K562 (cell line): Measurements from ENCODE around the gene SLC16A2. TPM values are rescaled to one million over a fixed set of nuclear protein-coding genes. Genes with fewer than 3 reads are reported as not detected.

ENCODE experiments used
- ATAC-seq: fragments of 200-7000 bp; cut with Tn5 transposase; 3 replicates; pipeline ENCODE4 v1.9.1; 2020; ENCODE audit warnings: moderate library complexity
- BruUV-seq: library from RNA; stranded (reverse); fragments of 400-500 nt; replicated peaks from 2 replicates; lab custom pipeline; 2021; lab: Mats Ljungman, UMichigan
- CTCF ChIA-PET: fragments of 300-600 bp; formaldehyde crosslinking; extraction: SDS; loops from one replicate; lab custom pipeline; 2021; ENCODE audit warnings: low intra/inter-chr PET ratio; lab: Yijun Ruan, JAX
- POLR2A ChIA-PET: fragments of 300-600, 350-650 bp; sonication (Branson Sonifier 250); formaldehyde crosslinking; extraction: SDS; loops from one replicate; lab custom pipeline; 2021; ENCODE audit warnings: antibody characterized with exemption, inconsistent platforms; lab: Yijun Ruan, JAX
- DNase-seq, 4 experiments: peaks; one replicate each; pipeline versions ENCODE4 v3.0.0 to v3.0.0-alpha.2; 2011 to 2018; ENCODE audit warnings: low spot score in 3 of 4, mixed read lengths in 3 of 4; ENCODE audit errors: extremely low read depth in 1 of 4
- FAIRE-seq: peaks from 2 replicates; lab custom pipeline; 2011; peaks lifted over from hg19 to GRCh38; lab: Jason Lieb, UNC
- H2AFZ ChIP-seq: 2 replicates; pipeline ENCODE4 v1.6.0; 2011; ENCODE audit warnings: low read depth, low read length, control low read depth, inconsistent platforms
- H3K27ac ChIP-seq: fragments of 200-600 bp; 3 replicates; pipeline ENCODE4 v1.8.0; 2011; ENCODE audit warnings: low read depth, mild to moderate bottlenecking, control low read depth, inconsistent platforms, low read length, moderate library complexity, mixed read lengths; ENCODE audit errors: extremely low read depth
- H3K27me3 ChIP-seq, 2 experiments: fragments of 300-600 bp in 1 of 2; 2 replicates in 1 of 2; 3 replicates in 1 of 2; pipeline versions ENCODE4 v1.6.0 to v1.8.0; 2011; ENCODE audit warnings: inconsistent platforms in 2 of 2, low read length in 2 of 2, mild to moderate bottlenecking in 1 of 2, mixed read lengths in 1 of 2, moderate library complexity in 1 of 2; ENCODE audit not compliant: control insufficient read depth in 2 of 2, insufficient read depth in 2 of 2
- H3K36me3 ChIP-seq: fragments of 300-600 bp; 3 replicates; pipeline ENCODE4 v1.8.0; 2011; ENCODE audit warnings: mild to moderate bottlenecking, low read length, inconsistent platforms; ENCODE audit not compliant: control insufficient read depth, insufficient read depth
- H3K4me1 ChIP-seq, 2 experiments: fragments of 200-600 bp in 1 of 2; replicated peaks in 1 of 2; 2 replicates in 1 of 2; 3 replicates in 1 of 2; pipeline versions ENCODE4 v1.5.1 to v1.8.0; 2011; ENCODE audit warnings: inconsistent platforms in 2 of 2, low read length in 2 of 2, mild to moderate bottlenecking in 1 of 2, mixed read lengths in 1 of 2, moderate library complexity in 1 of 2; ENCODE audit not compliant: control insufficient read depth in 2 of 2, insufficient read depth in 2 of 2
- H3K4me2 ChIP-seq: 2 replicates; pipeline ENCODE4 v1.6.1; 2011; ENCODE audit warnings: low read length, control low read depth, inconsistent platforms, mixed read lengths; ENCODE audit not compliant: insufficient read depth
- H3K4me3 ChIP-seq: fragments of 200-600 bp; sonication (generic), shearing (Covaris generic); 2 replicates; pipeline ENCODE4 v1.5.1; 2016; ENCODE audit warnings: control low read depth, inconsistent platforms
- H3K79me2 ChIP-seq: fragments of 200-600 bp; 3 replicates; pipeline ENCODE4 v1.8.0; 2011; ENCODE audit warnings: low read length, inconsistent platforms; ENCODE audit not compliant: control insufficient read depth, insufficient read depth
- H3K9ac ChIP-seq, 2 experiments: 2 replicates each; pipeline versions ENCODE4 v1.6.0 to v1.6.1; 2011; ENCODE audit warnings: low read depth in 2 of 2, low read length in 2 of 2, control low read depth in 1 of 2, inconsistent platforms in 1 of 2, mild to moderate bottlenecking in 1 of 2, mixed read lengths in 1 of 2; ENCODE audit not compliant: insufficient read depth in 1 of 2
- H3K9me1 ChIP-seq: one replicate; pipeline ENCODE4 v1.6.0; 2011; ENCODE audit warnings: inconsistent platforms, mild to moderate bottlenecking, low read length, moderate library complexity; ENCODE audit not compliant: control insufficient read depth, insufficient read depth
- H3K9me3 ChIP-seq: replicated peaks from 2 replicates; pipeline ENCODE4 v1.5.1; 2011; ENCODE audit warnings: low read depth, low read length, inconsistent platforms; ENCODE audit not compliant: control insufficient read depth, insufficient read depth
- H4K20me1 ChIP-seq: replicated peaks from 2 replicates; pipeline ENCODE4 v1.6.1; 2011; ENCODE audit warnings: low read length, inconsistent platforms, mixed read lengths; ENCODE audit not compliant: control insufficient read depth, insufficient read depth
- HDAC3 ChIP-seq: fragments of 450-650 bp; IDR thresholded peaks from 2 replicates; pipeline ENCODE4 v1.6.1; 2018; ENCODE audit warnings: borderline replicate concordance, mild to moderate bottlenecking, moderate library complexity; ENCODE audit not compliant: partially characterized antibody
- LARP7 ChIP-seq: fragments of 450-650 bp; IDR thresholded peaks from 2 replicates; pipeline ENCODE4 v1.6.1; 2016
- MAFK ChIP-seq: IDR thresholded peaks from 2 replicates; pipeline ENCODE4 v1.6.1; 2011; ENCODE audit warnings: low read length, improper control_type of control experiment
- MEF2A ChIP-seq: IDR thresholded peaks from 2 replicates; pipeline ENCODE4 v1.6.1; 2011; ENCODE audit warnings: low read depth, mild to moderate bottlenecking, low read length, moderate library complexity; ENCODE audit not compliant: control insufficient read depth
- SIN3A ChIP-seq, 2 experiments: fragments of 150-350 bp in 1 of 2; IDR thresholded peaks; 2 replicates each; pipeline ENCODE4 v1.6.1; 2011 to 2016; ENCODE audit warnings: borderline replicate concordance in 2 of 2, low read depth in 2 of 2, low read length in 2 of 2, mild to moderate bottlenecking in 2 of 2, moderate library complexity in 2 of 2; ENCODE audit not compliant: control insufficient read depth in 1 of 2
- SIRT6 ChIP-seq: IDR thresholded peaks from one replicate; pipeline ENCODE4 v1.6.1; 2012; ENCODE audit warnings: low read depth, mild to moderate bottlenecking, control low read depth, inconsistent platforms, low read length, moderate library complexity
- SMARCE1 ChIP-seq: fragments of 450-650 bp; IDR thresholded peaks from 2 replicates; pipeline ENCODE4 v1.7.1; 2016; ENCODE audit warnings: mild to moderate bottlenecking
- SRSF7 ChIP-seq: fragments of 200-400 bp; formaldehyde crosslinking; optimal IDR thresholded peaks from 2 replicates; pipeline ENCODE3; 2017; ENCODE audit warnings: mild to moderate bottlenecking, low read depth, low read length
- ZNF644 ChIP-seq: fragments of 200-800 bp; sonication (Bioruptor generic); IDR thresholded peaks from 2 replicates; pipeline ENCODE4 v1.6.1; 2016; ENCODE audit warnings: low read depth, missing genetic modification characterization, missing compliant biosample characterization
- ZNF766 ChIP-seq: fragments of 200-800 bp; sonication (Bioruptor generic); conservative IDR thresholded peaks from 2 replicates; pipeline ENCODE4 v1.6.1; 2016; ENCODE audit warnings: missing genetic modification characterization, missing compliant biosample characterization
- ZNF830 ChIP-seq: fragments of 250-450 bp; sonication (Bioruptor Pico); IDR thresholded peaks from 2 replicates; pipeline ENCODE4 v1.5.0; 2021; ENCODE audit warnings: mild to moderate bottlenecking
- WGBS: fragments of 100-300 bp; shearing (Covaris generic); methylation state at CpG from one replicate; pipeline ENCODE4 v1.1.6; 2016; ENCODE audit warnings: low coverage, mixed read lengths; ENCODE audit not compliant: insufficient coverage; ENCODE audit errors: missing lambda C conversion rate; 5-methylcytosine and 5-hydroxymethylcytosine counted together
- in situ Hi-C: fragments of 300-500 bp; cut with MboI; formaldehyde crosslinking; loops from 4 replicates; pipeline ENCODE4 v1.15.0; 2018; ENCODE audit warnings: inconsistent platforms, mixed read lengths
- intact Hi-C: fragments of 100-400 bp; cut with micrococcal nuclease; formaldehyde crosslinking; loops from 2 replicates; pipeline ENCODE4 v1.14.2; 2022
- polyA plus RNA-seq, 8 experiments: library from polyadenylated mRNA; depleted of rRNA in 4 of 8; stranded (reverse) in 5 of 8; unstranded in 3 of 8; fragments of >200 nt; fragmentation: Nextera tagmentation in 2 of 8; fragmentation: Illumina TruSeq in 1 of 8; extraction: Ambion mirVana in 2 of 8; extraction: Trizol in 1 of 8; gene quantifications; 2 replicates each; pipeline versions ENCODE4 v1.2.1 to v1.2.3, GENCODE V29; 2011 to 2014; ENCODE audit warnings: inconsistent platforms in 1 of 8, missing spikeins in 1 of 8
- total RNA-seq, 7 experiments: library from RNA; depleted of rRNA in 6 of 7; stranded (reverse); fragments of >200 nt in 6 of 7; fragmentation: Illumina TruSeq in 2 of 7; extraction: Trizol in 2 of 7; gene quantifications; 2 replicates each; pipeline versions ENCODE4 v1.2.1 to v1.2.3, GENCODE V29; 2011 to 2021; ENCODE audit warnings: low replicate concordance in 1 of 7
- TF ChIP-seq, protein P1 (sequence below): fragments of 250-450 bp; sonication (Bioruptor Pico); IDR thresholded peaks from 2 replicates; pipeline ENCODE4 v1.8.0; 2021; ENCODE audit warnings: moderate library complexity, mild to moderate bottlenecking, inconsistent platforms
- TF ChIP-seq, protein P2 (sequence below): sonication (generic); formaldehyde crosslinking; IDR thresholded peaks from 2 replicates; pipeline ENCODE4 v1.8.1; 2023; ENCODE audit warnings: mild to moderate bottlenecking, missing genetic modification reagents

Gene SLC16A2
- total and polyA plus RNA-seq, 9 of the 15 experiments (the other 6 are each of a cell fraction or from before 2014, with no cell fraction given), result 0.07 TPM; not detected in 8

- H3K9ac ChIP-seq, result no peak overlapping the region
- no peak overlapping the region for H2AFZ ChIP-seq
- DNase-seq (no peak), FAIRE-seq (no peak), ATAC-seq (no peak)
- H4K20me1 ChIP-seq, result no peaks in the 10 kb centered on the region
- H3K36me3 ChIP-seq, result no peaks in the 10 kb centered on the region
- H3K4me1 ChIP-seq, result no peaks in the 10 kb centered on the region
- H3K9me1 ChIP-seq, result no peaks in the 10 kb centered on the region
- ChIA-PET CTCF (no interaction called here), POLR2A (no interaction called here)
- WGBS, result 0% methylated on average over 3 of the region's 3 CpGs
- TF ChIP-seq HDAC3 (no peak), SIN3A (IDR thresholded peaks at IDR 0.05; ENCODE audit: borderline replicate concordance in 2 of 2, control insufficient read depth in 1 of 2, low read depth in 2 of 2, low read length in 2 of 2) (no peak), MAFK (no peak), ZNF830 (CRISPR knock-in tag) (no peak), ZNF644 (tag) (no peak), ZNF766 (no peak), MEF2A (no peak)
- BruUV-seq, result no TSS peak
- no peak overlapping the region for H3K4me2 ChIP-seq
- in situ Hi-C loops (no loop called here), intact Hi-C loops (no loop called here)
- no peak overlapping the region for H3K4me3 ChIP-seq
- H3K27me3 ChIP-seq, result no peaks in the 10 kb centered on the region
- no peaks in the 10 kb centered on the region for H3K79me2 ChIP-seq
- no peak overlapping the region for H3K27ac ChIP-seq
- no peaks in the 10 kb centered on the region for H3K9me3 ChIP-seq
Observed at GRCh38 chrX:74520291-74520690, 99.0 kb downstream of the SLC16A2 start.

DNA sequence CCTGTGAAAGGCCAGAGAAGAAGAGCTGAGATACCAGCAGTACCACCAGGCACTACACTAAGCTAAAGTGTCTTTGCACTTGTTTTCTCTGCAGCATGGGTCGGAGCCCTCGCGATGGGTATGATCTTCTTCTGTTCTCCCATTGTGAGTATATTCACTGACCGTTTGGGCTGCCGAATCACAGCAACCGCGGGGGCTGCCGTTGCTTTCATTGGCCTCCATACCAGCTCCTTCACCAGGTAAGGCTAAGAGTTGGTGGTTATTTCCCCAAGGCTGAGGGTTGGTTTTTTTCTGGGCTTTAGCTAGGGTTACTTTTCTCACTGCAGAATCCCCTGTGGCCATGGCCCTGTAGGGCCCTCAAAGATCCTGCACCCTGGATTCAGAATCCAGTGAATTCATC is 99.6 kb downstream of the SLC16A2 start:
- no peaks in the 10 kb centered on the region for H3K27me3 ChIP-seq
- H3K4me2 ChIP-seq, result no peak overlapping the region
- CTCF ChIA-PET, result no interaction called here
- H3K9ac ChIP-seq, result no peak overlapping the region
- POLR2A ChIA-PET, result no interaction called here
- H3K79me2 ChIP-seq, result no peaks in the 10 kb centered on the region
- WGBS, result 0% methylated on average over 8 of the region's 8 CpGs
- FAIRE-seq (no peak), ATAC-seq (no peak), DNase-seq (no peak)
- no peaks in the 10 kb centered on the region for H3K9me3 ChIP-seq
- no peak overlapping the region for H3K27ac ChIP-seq
- H3K9me1 ChIP-seq, result no peaks in the 10 kb centered on the region
- intact Hi-C loops (no loop called here), in situ Hi-C loops (no loop called here)
- no peak overlapping the region for H3K4me3 ChIP-seq
- no peaks in the 10 kb centered on the region for H4K20me1 ChIP-seq
- no peak overlapping the region for H2AFZ ChIP-seq
- no peaks in the 10 kb centered on the region for H3K4me1 ChIP-seq
- BruUV-seq, result no TSS peak
- no peaks in the 10 kb centered on the region for H3K36me3 ChIP-seq
- TF ChIP-seq LARP7 (no peak), SMARCE1 (no peak), SIRT6 (no peak), SRSF7 (no peak)
- TF ChIP-seq, protein P1, sequence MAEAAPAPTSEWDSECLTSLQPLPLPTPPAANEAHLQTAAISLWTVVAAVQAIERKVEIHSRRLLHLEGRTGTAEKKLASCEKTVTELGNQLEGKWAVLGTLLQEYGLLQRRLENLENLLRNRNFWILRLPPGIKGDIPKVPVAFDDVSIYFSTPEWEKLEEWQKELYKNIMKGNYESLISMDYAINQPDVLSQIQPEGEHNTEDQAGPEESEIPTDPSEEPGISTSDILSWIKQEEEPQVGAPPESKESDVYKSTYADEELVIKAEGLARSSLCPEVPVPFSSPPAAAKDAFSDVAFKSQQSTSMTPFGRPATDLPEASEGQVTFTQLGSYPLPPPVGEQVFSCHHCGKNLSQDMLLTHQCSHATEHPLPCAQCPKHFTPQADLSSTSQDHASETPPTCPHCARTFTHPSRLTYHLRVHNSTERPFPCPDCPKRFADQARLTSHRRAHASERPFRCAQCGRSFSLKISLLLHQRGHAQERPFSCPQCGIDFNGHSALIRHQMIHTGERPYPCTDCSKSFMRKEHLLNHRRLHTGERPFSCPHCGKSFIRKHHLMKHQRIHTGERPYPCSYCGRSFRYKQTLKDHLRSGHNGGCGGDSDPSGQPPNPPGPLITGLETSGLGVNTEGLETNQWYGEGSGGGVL, result no peak
- TF ChIP-seq, protein P2, sequence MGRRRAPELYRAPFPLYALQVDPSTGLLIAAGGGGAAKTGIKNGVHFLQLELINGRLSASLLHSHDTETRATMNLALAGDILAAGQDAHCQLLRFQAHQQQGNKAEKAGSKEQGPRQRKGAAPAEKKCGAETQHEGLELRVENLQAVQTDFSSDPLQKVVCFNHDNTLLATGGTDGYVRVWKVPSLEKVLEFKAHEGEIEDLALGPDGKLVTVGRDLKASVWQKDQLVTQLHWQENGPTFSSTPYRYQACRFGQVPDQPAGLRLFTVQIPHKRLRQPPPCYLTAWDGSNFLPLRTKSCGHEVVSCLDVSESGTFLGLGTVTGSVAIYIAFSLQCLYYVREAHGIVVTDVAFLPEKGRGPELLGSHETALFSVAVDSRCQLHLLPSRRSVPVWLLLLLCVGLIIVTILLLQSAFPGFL (CRISPR knock-in tag), result no peak
